GM12878 (cell line): ENCODE results near the gene UNC45A. TPM values are rescaled to one million over a fixed set of nuclear protein-coding genes. Genes with fewer than 3 reads are reported as not detected.

Experiments
- BRCA1 ChIP-seq: IDR thresholded peaks from 2 replicates; pipeline ENCODE4 v1.6.1; 2011; ENCODE audit warnings: low read depth, low read length, improper control_type of control experiment
- CBFB ChIP-seq: IDR thresholded peaks from 2 replicates; pipeline ENCODE4 v1.6.1; 2016; ENCODE audit warnings: antibody characterized with exemption, low read depth
- CBX5 ChIP-seq: sonication (generic); IDR thresholded peaks from 2 replicates; pipeline ENCODE4 v1.6.1; 2016; ENCODE audit warnings: low read depth, moderate library complexity, mild to moderate bottlenecking, inconsistent platforms
- CHD2 ChIP-seq: IDR thresholded peaks from 2 replicates; pipeline ENCODE4 v1.6.1; 2011; ENCODE audit warnings: low read depth, low read length, improper control_type of control experiment, borderline replicate concordance
- CHD4 ChIP-seq: fragments of 200-600 bp; sonication (generic); IDR thresholded peaks from 2 replicates; pipeline ENCODE4 v1.6.1; 2016; ENCODE audit warnings: mild to moderate bottlenecking
- ETV6 ChIP-seq, 2 experiments: fragments of 450-650 bp in 1 of 2; IDR thresholded peaks in 1 of 2; conservative IDR thresholded peaks in 1 of 2; 2 replicates each; pipeline ENCODE4 v1.6.1; 2014; ENCODE audit warnings: antibody characterized with exemption in 1 of 2, borderline replicate concordance in 1 of 2, low read depth in 1 of 2, mild to moderate bottlenecking in 1 of 2, moderate library complexity in 1 of 2
- HDAC2 ChIP-seq: fragments of 200-600 bp; sonication (generic); IDR thresholded peaks from 2 replicates; pipeline ENCODE4 v1.6.1; 2017
- HSF1 ChIP-seq: fragments of 150-350 bp; IDR thresholded peaks from 2 replicates; pipeline ENCODE4 v1.6.1; 2014; ENCODE audit warnings: mild to moderate bottlenecking, low read depth, low read length
- IKZF1 ChIP-seq: fragments of 450-650 bp; conservative IDR thresholded peaks from 2 replicates; pipeline ENCODE4 v1.6.1; 2017; ENCODE audit warnings: antibody characterized with exemption, mild to moderate bottlenecking
- JUNB ChIP-seq: IDR thresholded peaks from 2 replicates; pipeline ENCODE4 v1.6.1; 2016; ENCODE audit warnings: antibody characterized with exemption, mild to moderate bottlenecking
- MEF2A ChIP-seq: IDR thresholded peaks from 2 replicates; pipeline ENCODE4 v1.6.1; 2011; ENCODE audit warnings: low read depth, mild to moderate bottlenecking, low read length, moderate library complexity; ENCODE audit not compliant: insufficient read depth
- MEF2B ChIP-seq: fragments of 450-650 bp; IDR thresholded peaks from 2 replicates; pipeline ENCODE4 v1.6.1; 2018; ENCODE audit warnings: mild to moderate bottlenecking, moderate library complexity; ENCODE audit not compliant: partially characterized antibody, poor library complexity, severe bottlenecking
- MTA3 ChIP-seq: IDR thresholded peaks from 2 replicates; pipeline ENCODE4 v1.6.1; 2012; ENCODE audit warnings: low read length, inconsistent platforms, borderline replicate concordance
- MYB ChIP-seq: fragments of 150-350 bp; IDR thresholded peaks from 2 replicates; pipeline ENCODE4 v1.6.1; 2014; ENCODE audit warnings: mild to moderate bottlenecking, low read depth, low read length, borderline replicate concordance
- NBN ChIP-seq: fragments of 450-650 bp; IDR thresholded peaks from 2 replicates; pipeline ENCODE4 v1.6.1; 2016
- NFYB ChIP-seq: IDR thresholded peaks from 2 replicates; pipeline ENCODE4 v1.6.1; 2011; ENCODE audit warnings: low read depth, mild to moderate bottlenecking, low read length, improper control_type of control experiment, moderate library complexity; ENCODE audit not compliant: insufficient read depth
- NR2C2 ChIP-seq: IDR thresholded peaks from 2 replicates; pipeline ENCODE4 v1.6.1; 2011; ENCODE audit warnings: borderline replicate concordance, low read depth; ENCODE audit not compliant: control insufficient read depth, insufficient read length
- PKNOX1 ChIP-seq: fragments of 450-650 bp; IDR thresholded peaks from 2 replicates; pipeline ENCODE4 v1.6.1; 2016; ENCODE audit warnings: mild to moderate bottlenecking
- POLR2AphosphoS2 ChIP-seq: IDR thresholded peaks from 2 replicates; pipeline ENCODE4 v1.6.1; 2011; ENCODE audit warnings: low read depth, mild to moderate bottlenecking, low read length, improper control_type of control experiment, moderate library complexity
- POU2F2 ChIP-seq: IDR thresholded peaks from 3 replicates; pipeline ENCODE4 v1.6.1; 2011; ENCODE audit warnings: low read depth, mild to moderate bottlenecking, low read length, borderline replicate concordance
- SIX5 ChIP-seq: IDR thresholded peaks from 2 replicates; pipeline ENCODE4 v1.6.1; 2011; ENCODE audit warnings: mild to moderate bottlenecking, low read depth, low read length, moderate library complexity; ENCODE audit not compliant: severe bottlenecking
- SKIL ChIP-seq: fragments of 450-650 bp; IDR thresholded peaks from 2 replicates; pipeline ENCODE4 v1.6.1; 2017; ENCODE audit warnings: mild to moderate bottlenecking, low read depth, inconsistent platforms; ENCODE audit not compliant: poor library complexity, severe bottlenecking
- SREBF2 ChIP-seq: IDR thresholded peaks from 2 replicates; pipeline ENCODE4 v1.6.1; 2012; ENCODE audit warnings: mild to moderate bottlenecking, low read length
- TARDBP ChIP-seq: IDR thresholded peaks from 2 replicates; pipeline ENCODE4 v1.6.1; 2016; ENCODE audit warnings: borderline replicate concordance
- polyA plus RNA-seq, 11 experiments: library from polyadenylated mRNA; depleted of rRNA in 4 of 11; unstranded in 6 of 11; stranded (reverse) in 5 of 11; fragments of >200 nt; fragmentation: Nextera tagmentation in 4 of 11; fragmentation: Illumina TruSeq in 1 of 11; extraction: Ambion mirVana in 4 of 11; extraction: Trizol in 1 of 11; gene quantifications; 1 replicate in 1 of 11; 2 replicates in 10 of 11; pipeline versions ENCODE4 v1.2.1 to v1.2.3, GENCODE V29; 2011 to 2016; ENCODE audit warnings: inconsistent platforms in 2 of 11, missing spikeins in 2 of 11, low read depth in 1 of 11
- total RNA-seq, 4 experiments: library from RNA; depleted of rRNA in 3 of 4; stranded (reverse); fragments of >200 nt in 3 of 4; fragmentation: Illumina TruSeq in 1 of 4; extraction: Trizol in 1 of 4; gene quantifications; 2 replicates each; pipeline versions ENCODE4 v1.2.1 to v1.2.3, GENCODE V29; 2013 to 2021
- TF ChIP-seq, protein P1 (sequence below): fragments of 450-650 bp; IDR thresholded peaks from 2 replicates; pipeline ENCODE4 v1.6.1; 2017; ENCODE audit warnings: low read depth, mild to moderate bottlenecking, moderate library complexity

Gene UNC45A
- total and polyA plus RNA-seq, 10 of the 15 experiments (the other 5 are each of a cell fraction or from before 2014, with no cell fraction given): 10.3 to 57.8 (median 40.5) TPM

DNA sequence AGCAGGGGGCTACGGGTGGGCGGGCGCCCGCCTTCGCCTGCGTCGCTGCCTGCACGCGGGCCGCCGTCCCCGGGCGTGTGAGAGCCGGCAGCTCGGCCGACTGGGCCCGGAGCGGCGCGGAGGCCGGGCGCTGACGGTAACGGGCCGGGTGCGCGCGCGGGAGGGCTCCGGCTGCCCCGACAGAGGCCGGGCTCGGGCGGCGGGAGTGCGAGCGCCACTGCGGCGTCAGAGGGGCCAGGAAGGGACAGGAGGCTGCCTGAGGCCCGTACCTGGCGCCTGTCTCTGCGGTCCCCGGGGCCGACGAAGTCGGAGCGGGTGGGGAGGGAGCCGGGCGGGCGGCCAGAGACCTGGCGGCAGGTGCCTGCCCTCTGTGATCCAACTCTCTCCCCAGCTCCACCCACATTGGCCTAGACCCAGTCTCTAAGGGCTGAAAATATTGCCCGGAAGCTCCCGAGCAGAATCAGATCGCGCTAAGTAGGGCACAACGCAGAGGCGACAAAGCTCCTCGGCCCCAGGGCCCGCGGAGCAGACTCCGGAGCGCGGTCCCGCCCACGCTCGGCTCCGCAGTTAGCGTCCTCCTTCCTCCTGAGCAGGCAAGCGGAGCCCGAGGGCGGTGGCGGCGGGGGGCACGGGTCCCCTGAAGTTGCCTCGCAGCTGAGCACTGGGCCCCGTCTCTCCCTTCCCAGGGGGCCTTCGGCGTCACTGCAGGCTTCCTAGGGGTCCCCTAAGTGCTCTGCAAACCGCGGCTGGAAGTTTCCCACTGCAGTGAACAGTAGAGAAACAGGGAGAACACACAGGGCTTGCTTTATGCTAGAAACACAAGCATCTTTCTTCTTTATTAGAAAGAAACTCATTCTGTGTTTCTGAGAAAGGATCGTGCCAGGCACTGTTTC lies 32.0 kb upstream of the UNC45A start, which contains the start of gene MAN2A2 (continued):
- TF ChIP-seq HSF1 (no peak), MEF2A (no peak), HDAC2 (no peak), SKIL (no peak), BRCA1 (no peak), NR2C2 (no peak), TARDBP (no peak), NFYB (no peak), CBX5 (no peak), SIX5 (no peak), NBN (peak; percentile 50; the same call in 1 of the 2 replicates), POU2F2 (0 out of 3 replicates have a peak, but pooled peaks have one; percentile 12), CBFB (no peak), POLR2AphosphoS2 (no peak), MYB (no peak), CHD4 (no peak), MTA3 (no peak), CHD2 (no peak), SREBF2 (no peak), MEF2B (peak; percentile 9), JUNB (no peak), PKNOX1 (no peak), IKZF1 (0 out of 2 replicates have a peak, but pooled peaks have one; percentile 53), ETV6 (conservative IDR thresholded peaks at IDR 0.05 in 1 of 2, IDR thresholded peaks at IDR 0.05 in 1 of 2; ENCODE audit: borderline replicate concordance in 1 of 2, low read depth in 1 of 2) (no peak)
- TF ChIP-seq, protein P1, sequence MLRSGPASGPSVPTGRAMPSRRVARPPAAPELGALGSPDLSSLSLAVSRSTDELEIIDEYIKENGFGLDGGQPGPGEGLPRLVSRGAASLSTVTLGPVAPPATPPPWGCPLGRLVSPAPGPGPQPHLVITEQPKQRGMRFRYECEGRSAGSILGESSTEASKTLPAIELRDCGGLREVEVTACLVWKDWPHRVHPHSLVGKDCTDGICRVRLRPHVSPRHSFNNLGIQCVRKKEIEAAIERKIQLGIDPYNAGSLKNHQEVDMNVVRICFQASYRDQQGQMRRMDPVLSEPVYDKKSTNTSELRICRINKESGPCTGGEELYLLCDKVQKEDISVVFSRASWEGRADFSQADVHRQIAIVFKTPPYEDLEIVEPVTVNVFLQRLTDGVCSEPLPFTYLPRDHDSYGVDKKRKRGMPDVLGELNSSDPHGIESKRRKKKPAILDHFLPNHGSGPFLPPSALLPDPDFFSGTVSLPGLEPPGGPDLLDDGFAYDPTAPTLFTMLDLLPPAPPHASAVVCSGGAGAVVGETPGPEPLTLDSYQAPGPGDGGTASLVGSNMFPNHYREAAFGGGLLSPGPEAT: peak; percentile 32; the same call in 1 of the 2 replicates
